CD14-positive monocyte (primary cell): ENCODE measurements around the gene SUPT20HL1. TPM values are rescaled to one million over a fixed set of nuclear protein-coding genes. Genes with fewer than 3 reads are reported as not detected.
A peak's percentile ranks its signal among the peaks of the same experiment; 100 is the strongest.

Source experiments
- DNase-seq, 3 donors: peaks; one replicate each; pipeline ENCODE4 v3.0.0-alpha.2; 2011 to 2022
- H2AFZ ChIP-seq: 2 replicates; pipeline ENCODE4 v1.6.0; 2012; ENCODE audit warnings: mild to moderate bottlenecking, low read depth, low read length, inconsistent platforms; ENCODE audit not compliant: insufficient read depth, poor library complexity, severe bottlenecking
- H3K27ac ChIP-seq, 2 donors: 1 replicate in 1 of 2; 2 replicates in 1 of 2; pipeline ENCODE4 v1.5.1; 2012 to 2013; ENCODE audit warnings: low read length in 2 of 2, control low read depth in 1 of 2, inconsistent platforms in 1 of 2, low read depth in 1 of 2, mild to moderate bottlenecking in 1 of 2
- H3K27me3 ChIP-seq, 2 donors: one replicate each; pipeline versions ENCODE4 v1.6.0 to v1.6.1; 2011 to 2013; ENCODE audit warnings: low read length in 2 of 2; ENCODE audit not compliant: control insufficient read depth in 2 of 2, insufficient read depth in 2 of 2
- H3K36me3 ChIP-seq, 2 donors: replicated peaks in 1 of 2; 1 replicate in 1 of 2; 2 replicates in 1 of 2; pipeline versions ENCODE4 v1.5.1 to v1.6.1; 2012 to 2013; ENCODE audit warnings: low read length in 2 of 2, control low read depth in 1 of 2, inconsistent platforms in 1 of 2, mild to moderate bottlenecking in 1 of 2; ENCODE audit not compliant: insufficient read depth in 2 of 2, control insufficient read depth in 1 of 2
- H3K4me1 ChIP-seq, 2 donors: 1 replicate in 1 of 2; 2 replicates in 1 of 2; pipeline versions ENCODE4 v1.5.1 to v1.6.1; 2012 to 2013; ENCODE audit warnings: low read length in 2 of 2, control low read depth in 1 of 2, inconsistent platforms in 1 of 2, mild to moderate bottlenecking in 1 of 2, moderate library complexity in 1 of 2; ENCODE audit not compliant: insufficient read depth in 2 of 2, control insufficient read depth in 1 of 2
- H3K4me2 ChIP-seq: replicated peaks from 2 replicates; pipeline ENCODE3; 2012; ENCODE audit warnings: low read length, moderate library complexity, mild to moderate bottlenecking; ENCODE audit not compliant: poor library complexity, severe bottlenecking; ENCODE audit errors: extremely low read depth
- H3K4me3 ChIP-seq, 3 experiments: fragments of 200-600 bp in 1 of 3; sonication (generic) in 1 of 3; replicated peaks in 1 of 3; 1 replicate in 2 of 3; 2 replicates in 1 of 3; pipeline ENCODE4 v1.5.1; 2011 to 2013; ENCODE audit warnings: low read length in 3 of 3, mild to moderate bottlenecking in 3 of 3, control low read depth in 2 of 3, low read depth in 2 of 3, inconsistent platforms in 1 of 3, moderate library complexity in 1 of 3
- H3K79me2 ChIP-seq: 2 replicates; pipeline ENCODE4 v1.6.0; 2012; ENCODE audit warnings: mild to moderate bottlenecking, control low read depth, inconsistent platforms, low read length, moderate library complexity; ENCODE audit not compliant: insufficient read depth
- H3K9ac ChIP-seq: 2 replicates; pipeline ENCODE4 v1.6.0; 2017; ENCODE audit warnings: low read length, mild to moderate bottlenecking; ENCODE audit not compliant: insufficient read depth, poor library complexity, severe bottlenecking
- H3K9me3 ChIP-seq, 2 donors: replicated peaks in 1 of 2; 1 replicate in 1 of 2; 2 replicates in 1 of 2; pipeline versions ENCODE4 v1.5.1 to v1.6.1; 2012 to 2013; ENCODE audit warnings: low read length in 2 of 2, control low read depth in 1 of 2; ENCODE audit not compliant: control insufficient read depth in 1 of 2, insufficient read depth in 1 of 2
- H4K20me1 ChIP-seq: 2 replicates; pipeline ENCODE4 v1.6.0; 2012; ENCODE audit warnings: mild to moderate bottlenecking, low read length, control low read depth, moderate library complexity; ENCODE audit not compliant: insufficient read depth
- H3K27ac Mint-ChIP-seq, 7 donors: one replicate each; pipeline ENCODE4 v1.8.0; 2020; ENCODE audit warnings: mild to moderate bottlenecking in 7 of 7, mixed read lengths in 7 of 7, moderate library complexity in 6 of 7, inconsistent platforms in 2 of 7
- H3K27me3 Mint-ChIP-seq, 3 donors: one replicate each; pipeline ENCODE4 v1.8.0; 2021 to 2022; ENCODE audit warnings: low read depth in 3 of 3, mild to moderate bottlenecking in 3 of 3, mixed read lengths in 3 of 3, moderate library complexity in 3 of 3, inconsistent platforms in 1 of 3
- H3K36me3 Mint-ChIP-seq, 2 donors: one replicate each; pipeline ENCODE4 v1.8.0; 2020; ENCODE audit warnings: mixed read lengths in 2 of 2, inconsistent platforms in 1 of 2, mild to moderate bottlenecking in 1 of 2
- H3K4me1 Mint-ChIP-seq: one replicate; pipeline ENCODE4 v1.8.0; 2020; ENCODE audit warnings: mild to moderate bottlenecking, mixed read lengths
- H3K4me3 Mint-ChIP-seq, 2 donors: one replicate each; pipeline ENCODE4 v1.8.0; 2020; ENCODE audit warnings: mild to moderate bottlenecking in 2 of 2, mixed read lengths in 2 of 2, moderate library complexity in 1 of 2
- H3K9me3 Mint-ChIP-seq, 7 donors: one replicate each; pipeline ENCODE4 v1.8.0; 2020 to 2022; ENCODE audit warnings: mixed read lengths in 7 of 7, mild to moderate bottlenecking in 6 of 7, moderate library complexity in 6 of 7, inconsistent platforms in 2 of 7
- CTCF ChIP-seq: fragments of 200-600 bp; IDR thresholded peaks from one replicate; pipeline ENCODE4 v1.8.0; 2022; ENCODE audit warnings: antibody characterized with exemption, mild to moderate bottlenecking
- WGBS: methylation state at CpG from one replicate; pipeline ENCODE4 v1.1.5; 2013; ENCODE audit warnings: missing lambda C conversion rate; ENCODE audit not compliant: insufficient coverage; 5-methylcytosine and 5-hydroxymethylcytosine counted together
- intact Hi-C, 2 donors: fragments of 100-400 bp; cut with micrococcal nuclease; formaldehyde crosslinking; loops; one replicate each; pipeline versions ENCODE4 v1.15.0 to v1.15.1; 2023
- polyA plus RNA-seq, 3 donors: library from polyadenylated mRNA; depleted of rRNA in 1 of 3; unstranded in 2 of 3; stranded (reverse) in 1 of 3; fragments of 300-500 nt in 2 of 3; fragments of >200 nt in 1 of 3; fragmentation: Illumina TruSeq in 2 of 3; gene quantifications; 1 replicate in 2 of 3; 2 replicates in 1 of 3; pipeline ENCODE4 v1.2.3, GENCODE V29; 2012 to 2021

Gene SUPT20HL1
- polyA plus RNA-seq, 3 donors, result not detected

GRCh38 chrX:24391843-24392242 is 31.4 kb downstream of the SUPT20HL1 start:
- no peaks in the 10 kb centered on the region for H3K36me3 Mint-ChIP-seq
- no peak overlapping the region for H3K27ac ChIP-seq
- H3K79me2 ChIP-seq, result no peaks in the 10 kb centered on the region
- no peak overlapping the region for H3K4me3 ChIP-seq
- no peaks in the 10 kb centered on the region for H3K36me3 ChIP-seq
- H3K9me3 Mint-ChIP-seq, result no peaks in the 10 kb centered on the region
- peaks cover 0 to 25% (median 3%) of the 10 kb centered on the region in 3 donors for H3K27me3 Mint-ChIP-seq
- H3K27me3 ChIP-seq, result peaks cover 0 to 6% of the 10 kb centered on the region in 2 donors
- no peak overlapping the region for H2AFZ ChIP-seq
- H3K4me3 Mint-ChIP-seq, result no peak overlapping the region
- no peak overlapping the region for H3K27ac Mint-ChIP-seq
- no peak for TF ChIP-seq CTCF
- H3K9ac ChIP-seq, result no peak overlapping the region
- H3K9me3 ChIP-seq, result no peaks in the 10 kb centered on the region
- intact Hi-C loops, result no loop called here
- H4K20me1 ChIP-seq, result no peaks in the 10 kb centered on the region
- peaks cover 2% of the 10 kb centered on the region for H3K4me1 Mint-ChIP-seq
- WGBS, result 76% methylated on average over 2 of the region's 3 CpGs
- no peaks in the 10 kb centered on the region for H3K4me1 ChIP-seq
- DNase-seq, result no peak
- H3K4me2 ChIP-seq, result no peak overlapping the region

- H3K4me3 ChIP-seq, result no peak overlapping the region
- peaks cover 2% of the 10 kb centered on the region for H3K4me1 Mint-ChIP-seq
- H3K79me2 ChIP-seq, result no peaks in the 10 kb centered on the region
- H3K4me1 ChIP-seq, result no peaks in the 10 kb centered on the region
- WGBS, result no CpG with 5 or more reads among the region's 6 CpGs
- H3K27me3 Mint-ChIP-seq, result peaks cover 0 to 24% (median 3%) of the 10 kb centered on the region in 3 donors
- H4K20me1 ChIP-seq, result no peaks in the 10 kb centered on the region
- H3K36me3 ChIP-seq, result no peaks in the 10 kb centered on the region
- H3K36me3 Mint-ChIP-seq, result no peaks in the 10 kb centered on the region
- no peak for DNase-seq
- no peak overlapping the region for H3K9ac ChIP-seq
- H3K9me3 Mint-ChIP-seq, result no peaks in the 10 kb centered on the region
- no peak overlapping the region for H2AFZ ChIP-seq
- peaks cover 0 to 6% of the 10 kb centered on the region in 2 donors for H3K27me3 ChIP-seq
- no peak for TF ChIP-seq CTCF
- H3K27ac ChIP-seq, result no peak overlapping the region
- H3K4me2 ChIP-seq, result no peak overlapping the region
- no peak overlapping the region for H3K4me3 Mint-ChIP-seq
- H3K27ac Mint-ChIP-seq, result peak overlapping the region in 1 of 7 donors; percentile 28
- no peaks in the 10 kb centered on the region for H3K9me3 ChIP-seq
- intact Hi-C loops, result no loop called here
Measured at GRCh38 chrX:24392709-24393108, 32.3 kb downstream of the SUPT20HL1 start.
